ENCODE results near the gene SMS. TPM values are rescaled to one million over a fixed set of nuclear protein-coding genes. Genes with fewer than 3 reads are reported as not detected.

Gene SMS
- total RNA-seq, 1 donor from 2014 or later: 53.4 TPM

- H3K4me1 ChIP-seq: no peaks in the 10 kb centered on the region
- H3K27me3 ChIP-seq: no peaks in the 10 kb centered on the region
- no peaks in the 10 kb centered on the region for H3K36me3 ChIP-seq
- no peak for TF ChIP-seq CTCF (IDR thresholded peaks at IDR 0.05)
- no peak overlapping the region for H3K4me3 ChIP-seq
- ATAC-seq (no peak), DNase-seq (no peak)
- H3K9me3 ChIP-seq: no peaks in the 10 kb centered on the region
- intact Hi-C loops (cut with DNase I): no loop called here
- H3K27ac ChIP-seq: no peak overlapping the region
Measured at GRCh38 chrX:21912989-21913388, 27.5 kb upstream of the SMS start.

DNA sequence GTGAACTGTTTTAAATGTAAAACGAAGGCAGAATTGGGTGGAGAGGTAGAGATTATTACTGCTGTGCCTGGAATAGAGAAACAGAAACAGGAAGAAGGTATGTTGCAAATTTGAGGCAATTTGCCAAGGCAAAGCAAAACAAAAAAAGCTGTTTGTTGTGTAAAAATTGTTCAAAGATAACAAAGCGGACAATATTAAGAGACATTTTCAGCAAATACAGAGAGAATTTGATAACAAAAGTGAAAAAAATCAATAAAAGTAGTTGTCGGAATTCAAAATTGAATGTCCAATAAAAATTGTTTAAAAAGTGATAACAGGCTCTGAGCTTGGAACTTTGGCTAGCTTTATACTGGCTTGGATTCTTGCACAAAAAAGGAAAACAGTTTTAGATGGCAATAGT is 14.4 kb upstream of the SMS start:
- intact Hi-C loops (cut with DNase I): no loop called here
- no peak for ATAC-seq
- H3K36me3 ChIP-seq: no peaks in the 10 kb centered on the region
- no peaks in the 10 kb centered on the region for H3K4me1 ChIP-seq
- no peak for DNase-seq
- no peak for TF ChIP-seq CTCF (IDR thresholded peaks at IDR 0.05)
- no peaks in the 10 kb centered on the region for H3K9me3 ChIP-seq
- H3K4me3 ChIP-seq: peak overlapping the region; percentile 23
- no peaks in the 10 kb centered on the region for H3K27me3 ChIP-seq
- H3K27ac ChIP-seq: peak overlapping the region; percentile 51

DNA sequence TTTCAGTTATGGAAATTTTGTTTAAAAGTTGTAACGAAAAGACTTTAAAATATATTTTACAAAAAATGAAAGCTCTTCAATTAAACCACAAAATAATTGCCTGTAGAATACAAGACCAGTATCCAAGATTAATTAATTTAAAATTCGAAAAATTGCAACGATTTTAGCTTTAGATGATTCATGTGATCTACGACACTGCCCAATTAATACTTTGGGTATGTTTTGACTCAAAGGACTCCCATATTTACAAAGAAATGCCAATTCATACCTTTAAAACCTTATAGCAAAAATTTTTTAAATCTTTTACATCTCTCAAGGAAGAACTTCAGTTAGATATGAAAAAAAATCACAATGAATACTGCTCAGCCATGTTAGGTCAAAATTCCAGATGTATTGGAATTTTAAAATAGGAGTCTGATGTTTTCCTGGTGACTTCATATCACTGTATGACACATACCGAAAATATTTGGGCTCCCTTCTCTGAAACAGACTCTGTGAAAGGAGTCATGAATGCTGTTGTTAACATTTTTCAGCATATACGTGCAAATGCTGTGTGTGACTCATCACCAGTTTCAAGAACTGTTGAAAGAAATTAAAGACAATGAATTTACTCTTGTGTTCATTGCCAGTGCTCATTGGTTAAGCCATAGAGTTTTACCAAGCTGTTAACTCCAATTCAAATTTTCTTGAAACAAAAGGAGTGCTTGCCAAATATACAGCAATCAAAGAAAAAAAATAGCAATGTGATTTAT is 13.8 kb upstream of the SMS start:
- Histone ChIP-seq H3K4me3 (peak overlapping the region; percentile 23), H3K27ac (peak overlapping the region; percentile 51)

GRCh38 chrX:21929209-21929608 is 11.3 kb upstream of the SMS start:
- Histone ChIP-seq H3K9me3 (no peaks in the 10 kb centered on the region), H3K36me3 (no peaks in the 10 kb centered on the region), H3K27ac (no peak overlapping the region), H3K27me3 (no peaks in the 10 kb centered on the region), H3K4me1 (no peaks in the 10 kb centered on the region), H3K4me3 (no peak overlapping the region)
- TF ChIP-seq CTCF (IDR thresholded peaks at IDR 0.05): no peak
- intact Hi-C loops (cut with DNase I): no loop called here
- DNase-seq: no peak
- no peak for ATAC-seq

More for the DNA sequence above, 13.8 kb upstream of the SMS start:
- no peak for DNase-seq
- TF ChIP-seq CTCF (IDR thresholded peaks at IDR 0.05): no peak
- ATAC-seq: no peak
- Histone ChIP-seq H3K27me3 (no peaks in the 10 kb centered on the region), H3K36me3 (no peaks in the 10 kb centered on the region), H3K9me3 (no peaks in the 10 kb centered on the region), H3K4me1 (no peaks in the 10 kb centered on the region)
- intact Hi-C loops (cut with DNase I): no loop called here

- no peak for DNase-seq
- intact Hi-C loops (cut with DNase I): no loop called here
- Histone ChIP-seq H3K27ac (no peak overlapping the region), H3K4me1 (no peaks in the 10 kb centered on the region), H3K4me3 (no peak overlapping the region), H3K9me3 (no peaks in the 10 kb centered on the region), H3K27me3 (no peaks in the 10 kb centered on the region), H3K36me3 (no peaks in the 10 kb centered on the region)
- TF ChIP-seq CTCF (IDR thresholded peaks at IDR 0.05): no peak
- no peak for ATAC-seq
Measured at GRCh38 chrX:21930986-21931385, 9.5 kb upstream of the SMS start.

Measured in upper lobe of right lung (tissue), 1 donor.